ENCODE measurements around the gene APOA4.

GRCh38 chr11:116862951-116863350, 39.8 kb upstream of the APOA4 start:
- TF ChIP-seq ZNF331 (CRISPR knock-in tag; IDR thresholded peaks at IDR 0.05; ENCODE audit: low read depth): no peak
- no peak for TF ChIP-seq CTCF (conservative IDR thresholded peaks at IDR 0.05; ENCODE audit: low read depth in 2 of 2)
- TF ChIP-seq EZH2 (IDR thresholded peaks at IDR 0.05; ENCODE audit: low read depth, unreplicated experiment): no peak
- no peak for TF ChIP-seq ETS1 (IDR thresholded peaks at IDR 0.05)
- no peak for TF ChIP-seq REST (IDR thresholded peaks at IDR 0.05; ENCODE audit: unreplicated experiment)
- TF ChIP-seq CREB1 (CRISPR knock-in tag; IDR thresholded peaks at IDR 0.05; ENCODE audit: low read depth): no peak
- no peak for TF ChIP-seq EZH2phosphoT487 (IDR thresholded peaks at IDR 0.05; ENCODE audit: unreplicated experiment)
